ENCODE results near the gene TRMT11. TPM values are rescaled to one million over a fixed set of nuclear protein-coding genes. Genes with fewer than 3 reads are reported as not detected.
A peak's percentile ranks its signal among the peaks of the same experiment; 100 is the strongest.
"Not testable (repeated sequence)": the region's sequence is repeated elsewhere in the genome, so short reads cannot be mapped to it uniquely, and the experiment has no call there.

Gene TRMT11
- total RNA-seq, 2 donors from 2014 or later: 7.9 to 14.8 TPM

DNA sequence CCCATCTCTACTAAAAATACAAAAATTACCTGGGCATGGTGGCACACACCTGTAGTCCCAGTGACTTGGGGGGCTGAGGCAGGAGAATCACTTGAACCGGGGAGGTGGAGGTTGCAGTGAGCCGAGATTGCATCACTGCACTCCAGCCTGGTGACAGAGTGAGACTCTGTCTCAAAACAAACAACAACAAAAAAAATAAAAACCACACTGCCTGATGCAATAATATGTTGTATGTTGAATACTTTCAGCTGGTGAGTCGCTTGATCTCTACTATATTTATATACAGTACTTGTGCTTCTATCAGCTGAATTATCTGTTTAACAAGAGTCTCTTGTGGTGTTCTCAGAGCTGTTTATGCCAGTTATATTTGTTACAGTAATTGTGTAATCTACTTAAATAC lies 37.1 kb downstream of the TRMT11 start:
- DNase-seq; intact Hi-C loops (cut with DNase I); ATAC-seq: not testable (repeated sequence)

DNA sequence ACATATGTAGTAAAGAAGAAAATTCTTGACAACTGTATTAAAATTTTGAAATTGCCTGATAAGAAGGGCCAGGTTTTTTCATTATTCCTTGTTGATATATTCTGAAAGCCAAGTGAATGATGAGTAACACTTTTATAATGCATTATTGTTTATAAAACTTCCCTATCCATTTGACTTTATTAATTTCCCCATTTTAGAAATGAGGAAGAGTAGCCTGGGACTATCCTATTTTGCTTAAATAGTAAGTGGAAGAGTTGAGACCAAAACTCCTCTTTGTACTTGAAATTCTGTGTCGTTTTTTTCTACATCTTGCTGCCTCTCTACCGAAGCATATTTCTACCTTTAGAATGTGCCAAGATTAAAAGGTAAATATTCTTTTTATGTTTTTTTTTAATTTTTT lies 39.7 kb downstream of the TRMT11 start:
- ATAC-seq: no peak
- no peak for DNase-seq
- intact Hi-C loops (cut with DNase I): no loop called here

DNA sequence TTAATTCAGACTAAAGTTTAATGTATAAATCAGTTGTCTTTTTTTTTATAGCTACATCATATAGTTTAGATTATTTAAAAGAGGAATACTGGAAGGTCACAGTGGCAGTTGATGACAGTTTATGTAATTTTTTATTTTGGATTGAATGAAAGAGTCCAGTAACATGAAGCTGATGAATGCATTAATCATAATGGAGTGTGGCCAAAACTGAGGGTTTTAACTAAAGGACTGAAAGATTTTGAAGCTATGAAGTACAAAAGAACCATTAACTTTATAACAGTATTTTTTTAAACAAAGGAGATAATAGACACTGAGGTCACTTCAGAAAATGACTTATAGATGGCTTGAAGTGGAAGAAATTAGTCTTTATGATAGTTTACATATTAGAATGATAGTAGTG lies 41.3 kb downstream of the TRMT11 start:
- no peak for DNase-seq
- intact Hi-C loops (cut with DNase I): no loop called here
- ATAC-seq: no peak

DNA sequence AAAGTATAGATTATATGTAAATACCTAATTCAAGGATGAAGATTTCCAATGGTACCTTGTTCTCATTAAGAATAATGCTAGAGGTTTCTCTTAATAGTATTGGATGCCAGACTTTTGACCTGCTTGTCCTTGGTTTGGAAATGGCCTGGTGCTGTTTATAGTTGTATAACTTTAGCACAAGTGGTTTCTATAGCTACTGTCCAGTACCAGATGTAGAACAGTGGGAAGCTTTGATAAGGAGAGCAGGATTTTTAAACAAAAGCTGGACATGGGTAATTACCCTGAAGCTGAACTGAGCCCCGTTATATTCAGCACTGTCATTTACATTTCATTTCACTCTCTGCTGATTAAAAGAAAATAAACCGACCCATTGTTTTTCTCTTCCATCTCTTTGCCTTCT lies 43.7 kb downstream of the TRMT11 start:
- intact Hi-C loops (cut with DNase I): loop anchor here in 1 of 2 donors (10.0 kb wide), 1 partner anchor 1095 kb away; no protein-coding TSS in a partner anchor
- ATAC-seq: peak in 1 of 2 donors; percentile 44
- DNase-seq: no peak

DNA sequence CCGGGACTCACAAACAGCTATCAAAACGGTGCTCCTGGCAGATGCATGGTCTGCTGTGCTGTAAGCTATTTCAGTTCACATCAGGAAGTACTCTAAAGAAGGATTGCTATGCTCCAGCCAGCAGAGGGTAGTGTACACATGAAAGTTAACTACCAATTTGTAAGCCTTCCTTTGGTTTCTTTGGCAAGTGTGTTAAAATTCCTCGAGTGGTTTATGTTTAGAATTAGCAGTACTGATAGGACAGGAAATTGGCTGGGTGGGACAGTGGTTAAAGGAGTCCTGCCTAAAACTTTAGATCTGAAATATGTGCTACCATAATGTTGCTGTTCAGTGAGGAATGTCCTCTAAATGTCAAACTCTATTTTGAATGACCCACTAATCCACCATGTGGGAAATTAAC lies 47.4 kb downstream of the TRMT11 start:
- ATAC-seq (peak; percentile 87 to 95), DNase-seq (peak; percentile 24)
- intact Hi-C loops (cut with DNase I): loop anchor here in 1 of 2 donors (10.0 kb wide), 1 partner anchor 1091 kb away; no protein-coding TSS in a partner anchor

DNA sequence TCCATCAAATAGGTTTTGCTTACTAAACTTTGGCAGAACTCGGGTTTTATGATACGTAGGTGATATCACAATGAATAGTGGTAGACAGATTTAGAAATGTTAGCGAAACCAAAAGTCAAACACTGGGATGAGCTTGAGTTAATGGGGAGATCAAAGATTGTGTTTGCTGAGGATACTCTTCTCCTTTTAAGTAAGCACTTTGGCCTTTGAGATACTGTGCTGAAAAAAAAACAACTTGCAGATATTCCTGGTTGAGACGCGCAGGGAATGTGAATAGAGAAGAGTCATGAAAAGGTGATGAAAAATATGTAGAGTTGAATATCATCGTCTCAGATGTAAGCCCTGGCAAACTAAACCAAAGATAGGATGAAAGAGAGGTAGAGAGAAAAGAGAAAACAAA lies 48.3 kb downstream of the TRMT11 start:
- intact Hi-C loops (cut with DNase I): loop anchor here in 1 of 2 donors (10.0 kb wide), 1 partner anchor 1090 kb away; no protein-coding TSS in a partner anchor
- ATAC-seq: peak in 1 of 2 donors; percentile 30
- no peak for DNase-seq

DNA sequence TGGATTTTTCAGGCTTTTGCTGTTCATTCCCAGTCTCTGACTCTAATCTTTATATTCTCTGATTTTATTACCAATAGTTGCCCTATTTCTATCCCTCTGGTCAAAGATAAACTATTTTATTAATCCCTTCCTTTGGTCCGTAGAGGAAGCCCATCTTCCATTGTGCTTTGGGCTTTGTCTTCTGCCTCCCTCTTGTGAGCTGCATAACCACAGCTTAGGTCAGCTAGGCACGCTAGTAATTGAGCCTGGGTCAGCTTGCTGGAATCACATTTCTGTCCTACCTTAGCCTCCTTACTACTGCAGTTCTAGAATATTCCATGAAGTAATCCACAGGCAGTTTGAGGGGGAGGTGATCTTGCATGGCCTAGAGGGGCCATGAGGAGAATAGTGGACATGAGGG lies 49.4 kb downstream of the TRMT11 start:
- DNase-seq: no peak
- ATAC-seq: no peak
- intact Hi-C loops (cut with DNase I): loop anchor here in 1 of 2 donors (10.0 kb wide), 1 partner anchor 1089 kb away; no protein-coding TSS in a partner anchor

DNA sequence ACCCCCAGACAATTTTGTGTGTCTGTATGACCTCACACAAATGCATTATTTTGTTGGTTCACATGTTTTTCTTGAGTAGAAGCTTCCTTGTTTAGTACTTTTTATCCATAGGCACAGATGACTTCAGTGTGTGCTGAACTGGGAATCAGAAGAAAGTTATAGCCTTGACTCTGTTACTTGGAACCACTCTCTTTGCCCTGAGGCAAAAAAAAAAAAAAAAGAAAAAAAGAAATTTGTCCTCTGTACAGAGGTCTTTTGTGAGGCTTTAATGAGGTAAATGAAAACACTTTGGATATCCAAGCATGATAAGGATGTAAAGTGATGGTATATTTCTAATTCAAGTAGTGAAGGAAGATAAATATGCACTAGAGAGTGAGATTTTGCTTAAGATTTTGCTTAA lies 51.9 kb downstream of the TRMT11 start:
- intact Hi-C loops (cut with DNase I): loop anchor here in 1 of 2 donors (10.0 kb wide), 1 partner anchor 1087 kb away; no protein-coding TSS in a partner anchor
- ATAC-seq (no peak), DNase-seq (no peak)

DNA sequence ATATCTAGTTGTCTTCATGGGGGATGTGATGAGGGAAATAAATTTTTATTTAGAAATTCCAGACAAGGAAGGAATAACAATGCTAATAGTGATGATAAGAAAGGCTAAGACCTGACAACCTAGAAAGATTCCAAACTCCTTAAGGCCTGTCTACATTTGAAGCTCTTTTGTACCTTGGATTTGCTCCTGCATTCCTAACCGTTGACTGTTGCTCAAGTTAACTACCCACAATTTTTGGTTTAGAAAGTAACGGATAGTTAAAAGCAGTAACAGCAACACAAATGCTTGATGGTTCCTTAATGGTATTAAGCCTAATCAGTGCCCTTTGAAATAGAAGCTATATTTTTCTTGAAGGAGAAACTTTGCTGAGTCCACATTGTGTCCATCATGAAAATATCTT lies 52.9 kb downstream of the TRMT11 start:
- ATAC-seq (peak in 1 of 2 donors; percentile 49), DNase-seq (no peak)
- intact Hi-C loops (cut with DNase I): loop anchor here in 1 of 2 donors (10.0 kb wide), 1 partner anchor 1086 kb away; no protein-coding TSS in a partner anchor

DNA sequence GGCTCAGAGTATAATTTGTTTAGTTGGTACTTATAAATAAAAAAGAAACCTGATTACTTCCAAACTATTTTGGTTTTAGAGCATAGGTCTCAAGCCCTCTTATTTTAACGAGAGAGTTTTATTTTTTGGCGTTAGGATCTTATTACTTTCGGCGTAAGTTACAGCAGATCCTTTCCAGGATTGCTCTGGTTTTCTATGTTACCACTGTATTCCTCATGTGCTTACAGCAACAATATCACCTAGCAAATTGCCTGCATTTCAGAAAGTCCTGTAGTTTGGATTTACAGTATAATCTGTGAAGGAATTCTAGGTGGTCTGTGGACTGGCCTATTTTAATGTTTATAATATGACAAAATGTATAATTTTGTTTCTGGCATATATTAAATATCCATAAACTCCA lies 54.1 kb downstream of the TRMT11 start:
- ATAC-seq (no peak), DNase-seq (no peak)
- intact Hi-C loops (cut with DNase I): no loop called here

DNA sequence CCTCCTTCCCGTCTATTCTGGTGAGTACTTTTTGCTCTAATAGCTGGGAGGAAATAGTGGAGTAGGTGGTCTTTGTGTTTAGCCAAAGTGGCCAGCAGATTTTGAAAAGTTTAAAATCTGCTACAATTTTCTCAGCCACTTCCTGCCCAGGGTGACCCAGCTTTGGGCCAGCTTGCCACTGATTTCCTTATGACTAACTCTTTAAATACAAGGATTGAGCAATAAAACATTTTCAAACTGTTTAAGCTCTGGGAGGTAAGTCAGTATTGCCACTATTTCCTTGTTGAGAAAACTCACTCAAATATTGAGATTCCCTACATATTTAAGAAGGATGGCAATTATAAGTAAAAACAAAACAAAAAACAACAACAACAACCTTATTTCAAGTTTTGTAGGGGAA lies 54.5 kb downstream of the TRMT11 start:
- intact Hi-C loops (cut with DNase I): no loop called here
- DNase-seq (peak; percentile 40), ATAC-seq (peak in 1 of 2 donors; percentile 61)

DNA sequence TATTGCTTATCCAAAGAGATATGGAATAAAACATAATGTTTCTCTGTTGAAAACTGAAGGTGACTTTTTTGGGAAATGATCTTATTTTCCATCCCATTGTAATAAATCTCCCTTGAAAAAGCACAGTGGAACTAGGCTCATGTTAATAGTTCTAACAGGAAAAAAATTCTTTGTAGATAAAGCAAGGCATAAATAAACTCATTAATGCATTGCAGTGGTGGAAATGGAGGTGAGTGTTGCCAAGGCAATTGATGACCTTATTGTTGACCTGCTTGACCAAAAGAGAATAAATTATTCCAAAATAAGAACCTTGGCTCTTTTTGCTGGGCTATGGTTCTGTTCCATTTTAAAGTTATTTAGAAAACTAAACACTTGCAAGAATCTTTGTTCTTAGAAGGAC lies 55.2 kb downstream of the TRMT11 start:
- ATAC-seq (no peak), DNase-seq (no peak)
- intact Hi-C loops (cut with DNase I): no loop called here

DNA sequence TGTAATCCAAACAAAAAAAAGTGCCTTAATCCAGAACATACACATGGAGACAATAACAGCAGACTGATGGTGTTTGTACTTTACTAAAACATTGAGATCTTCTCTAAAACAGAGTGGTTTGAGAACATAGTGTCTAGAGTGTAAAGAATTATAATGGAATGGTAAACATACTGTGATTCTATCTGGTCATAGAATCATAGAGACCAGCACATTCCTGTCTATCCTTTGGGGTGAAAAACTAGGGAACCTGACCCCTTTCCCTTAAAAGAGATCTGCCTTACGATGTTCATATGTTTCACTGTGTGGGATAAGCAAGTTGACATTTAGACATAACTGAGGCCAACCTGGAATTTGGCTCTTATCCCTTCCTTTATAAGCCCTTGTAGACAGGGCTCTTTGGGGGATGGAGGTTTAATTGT lies 55.7 kb downstream of the TRMT11 start:
- no peak for DNase-seq
- intact Hi-C loops (cut with DNase I): no loop called here
- no peak for ATAC-seq

DNA sequence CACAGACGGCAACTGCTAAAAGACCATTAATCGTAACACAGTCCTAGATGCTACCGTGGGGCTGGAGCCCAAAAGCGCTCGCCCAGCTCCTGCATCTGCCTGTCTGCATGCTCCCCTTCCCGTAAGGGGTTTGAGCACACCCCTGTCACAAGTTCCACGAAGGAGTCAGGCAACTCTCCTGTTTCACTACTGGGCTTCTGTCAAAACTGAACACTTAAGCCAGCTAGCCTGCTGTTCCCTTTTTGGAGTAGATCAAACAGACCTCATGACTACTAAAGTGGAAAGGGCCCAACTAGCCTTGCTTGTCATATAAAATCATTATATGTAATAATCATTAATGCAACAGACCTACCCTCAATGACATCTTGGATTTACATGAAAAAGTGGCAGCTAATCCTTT lies 61.3 kb downstream of the TRMT11 start:
- ATAC-seq (no peak), DNase-seq (no peak)
- intact Hi-C loops (cut with DNase I): no loop called here

DNA sequence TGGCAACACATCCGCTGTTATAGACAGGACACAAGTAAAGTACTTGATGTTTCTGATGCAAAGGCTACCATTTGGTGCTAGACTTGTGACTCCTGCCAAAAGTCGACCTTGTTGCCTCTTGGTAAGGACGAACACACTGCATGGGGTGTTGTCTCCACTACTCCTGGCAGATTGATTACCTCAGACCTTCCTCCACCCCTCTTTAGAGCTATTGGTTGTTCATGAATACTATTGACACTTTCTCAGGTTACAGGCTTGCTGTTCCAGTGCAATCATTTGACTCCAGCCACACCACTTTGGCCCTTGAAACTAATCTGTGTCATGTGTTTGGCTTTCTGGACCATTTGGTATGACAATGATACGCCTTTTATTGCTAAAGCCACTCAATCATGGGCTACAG lies 62.3 kb downstream of the TRMT11 start:
- DNase-seq (no peak), ATAC-seq (no peak)
- intact Hi-C loops (cut with DNase I): no loop called here

DNA sequence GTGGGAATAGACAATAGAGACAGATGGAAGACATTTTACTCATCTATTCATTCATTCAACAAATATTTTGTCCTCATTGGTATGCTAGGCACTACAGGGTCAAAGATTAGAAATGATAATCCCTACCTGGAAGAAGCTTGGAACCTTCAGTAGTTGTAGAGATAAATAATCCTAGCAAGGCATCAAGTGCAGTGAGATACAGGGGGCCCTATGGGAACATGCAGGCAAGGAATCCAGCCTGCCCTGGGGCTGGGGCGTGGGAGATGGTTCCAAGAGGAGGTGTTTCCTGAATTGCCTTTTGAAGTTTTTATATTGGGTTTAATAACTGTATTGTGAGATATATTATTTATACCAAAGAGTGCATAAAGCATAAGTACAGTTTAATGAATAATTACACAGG lies 64.5 kb downstream of the TRMT11 start:
- no peak for ATAC-seq
- no peak for DNase-seq
- intact Hi-C loops (cut with DNase I): no loop called here

DNA sequence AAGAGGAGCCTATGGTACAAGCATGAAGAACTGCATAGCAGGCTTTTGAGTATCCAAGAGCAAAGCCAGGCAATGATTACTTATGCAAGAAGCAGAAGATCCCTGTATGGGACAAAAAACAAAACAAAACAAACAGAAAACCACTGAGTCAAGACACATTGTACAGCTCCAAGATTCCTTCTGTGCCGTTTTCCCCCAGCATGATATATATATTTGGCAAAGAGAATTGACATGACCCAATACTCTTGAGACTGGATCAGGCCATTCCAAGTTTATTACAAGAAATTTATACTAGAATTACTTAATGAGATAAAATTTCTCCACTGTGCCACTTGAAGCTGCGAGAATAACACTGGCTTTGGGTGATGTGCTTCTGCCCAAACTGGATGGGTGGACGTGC lies 65.5 kb downstream of the TRMT11 start:
- ATAC-seq: no peak
- intact Hi-C loops (cut with DNase I): no loop called here
- no peak for DNase-seq

DNA sequence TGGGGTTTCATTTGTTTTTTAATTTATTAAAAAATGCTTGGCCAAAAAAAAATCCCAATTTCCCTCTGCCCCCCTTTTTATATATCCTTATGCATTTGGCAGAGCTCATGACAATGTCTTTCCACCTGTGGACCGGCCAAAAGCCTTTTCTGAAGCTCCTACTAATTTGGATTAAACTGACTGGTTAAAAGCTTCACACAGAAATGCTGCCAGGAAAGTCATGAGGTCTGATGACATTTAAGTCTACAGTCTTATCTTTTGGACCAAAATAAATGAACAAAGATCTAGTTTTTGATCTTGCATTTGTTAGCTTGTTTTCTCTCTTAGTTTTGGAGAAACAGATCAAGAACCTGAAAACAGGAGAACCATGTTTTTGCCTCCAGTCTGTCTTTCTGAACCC lies 66.1 kb downstream of the TRMT11 start:
- no peak for ATAC-seq
- no peak for DNase-seq
- intact Hi-C loops (cut with DNase I): no loop called here

DNA sequence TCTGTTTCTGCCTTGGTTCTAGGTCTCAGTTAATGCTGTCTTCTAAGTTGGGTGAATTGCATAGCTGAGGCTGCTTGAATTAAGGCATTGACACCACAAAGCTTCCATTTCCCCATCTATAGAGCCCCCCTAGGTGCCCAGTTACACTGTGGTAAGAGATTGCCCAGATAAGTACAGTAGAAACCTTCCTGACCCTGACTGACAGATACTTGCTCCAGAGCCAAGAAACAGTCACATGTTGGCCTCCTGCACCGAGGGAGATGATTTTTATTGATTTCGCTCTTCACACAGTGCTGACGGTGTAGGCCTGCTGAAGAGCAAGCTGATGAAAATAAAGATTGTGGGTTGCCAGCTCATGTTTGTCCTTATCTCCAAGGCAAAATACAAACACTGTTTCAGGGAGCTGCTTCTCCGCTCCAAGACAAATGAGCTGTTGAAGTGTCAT lies 67.9 kb downstream of the TRMT11 start:
- DNase-seq (no peak), ATAC-seq (peak; percentile 12 to 59)
- intact Hi-C loops (cut with DNase I): no loop called here

DNA sequence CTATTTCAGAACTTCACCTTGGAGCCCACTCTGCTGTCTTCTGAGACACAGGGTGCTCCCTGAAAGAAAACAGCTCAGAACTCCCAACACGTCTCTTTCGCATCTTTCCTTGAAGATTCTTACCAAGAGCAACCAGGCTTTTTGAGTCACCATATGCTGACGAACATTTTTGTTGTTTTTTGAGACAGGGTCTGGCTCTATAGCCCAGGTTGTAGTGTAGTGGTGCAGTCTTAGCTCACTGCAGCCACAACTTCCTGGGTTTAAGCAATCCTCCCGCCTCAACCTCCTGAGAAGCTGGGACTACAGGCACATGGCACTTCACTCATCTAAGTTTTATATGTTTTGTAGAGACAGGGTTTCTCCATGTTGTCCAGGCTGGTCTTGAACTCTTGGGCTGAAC lies 68.5 kb downstream of the TRMT11 start:
- ATAC-seq (no peak), DNase-seq (no peak)
- intact Hi-C loops (cut with DNase I): no loop called here

DNA sequence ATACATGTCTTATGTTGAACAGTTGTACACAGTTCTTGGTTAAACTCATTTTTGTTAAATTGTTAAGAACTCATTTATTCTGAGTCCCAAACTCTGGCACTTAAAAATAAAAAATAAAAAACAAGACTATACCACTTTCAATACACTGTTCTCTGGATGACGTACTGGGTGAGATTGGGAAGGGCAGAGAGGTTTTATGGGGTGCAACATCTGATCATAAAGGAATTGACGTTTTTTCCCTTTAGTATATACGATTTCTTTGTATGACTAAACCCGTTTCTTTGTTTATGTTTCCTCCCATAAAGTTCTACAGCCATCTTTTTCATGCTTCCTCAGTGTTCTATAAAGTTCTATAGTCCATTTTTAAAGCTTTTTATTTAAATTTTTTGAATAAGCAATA lies 69.1 kb downstream of the TRMT11 start:
- DNase-seq (no peak), ATAC-seq (no peak)
- intact Hi-C loops (cut with DNase I): no loop called here
